HCT116 (cell line): ENCODE results near the gene HEPN1.

Source experiments
- EGR1 ChIP-seq: IDR thresholded peaks from 2 replicates; pipeline ENCODE4 v1.6.1; 2012; ENCODE audit warnings: low read depth
- EZH2 ChIP-seq: fragments of 200-600 bp; sonication (generic); IDR thresholded peaks from 2 replicates; pipeline ENCODE4 v1.6.1; 2017; ENCODE audit warnings: antibody characterized with exemption, mixed run types
- POLR2A ChIP-seq: IDR thresholded peaks from 2 replicates; pipeline ENCODE4 v1.7.0; 2011; ENCODE audit warnings: borderline replicate concordance; ENCODE audit not compliant: insufficient read depth, insufficient read length; ENCODE audit errors: extremely low read depth
- SIN3A ChIP-seq: IDR thresholded peaks from 2 replicates; pipeline ENCODE4 v1.6.1; 2012; ENCODE audit warnings: low read depth
- YY1 ChIP-seq: IDR thresholded peaks from 2 replicates; pipeline ENCODE4 v1.6.1; 2011; ENCODE audit warnings: low read length, low read depth, moderate library complexity, mild to moderate bottlenecking; ENCODE audit not compliant: insufficient replicate concordance; ENCODE audit errors: extremely low read depth
- TF ChIP-seq, protein P1 (sequence below), 3 experiments: fragments of 200-600 bp in 1 of 3; sonication (generic) in 1 of 3; IDR thresholded peaks in 2 of 3; conservative IDR thresholded peaks in 1 of 3; 2 replicates each; pipeline ENCODE4 v1.5.1; 2012 to 2017; ENCODE audit warnings: low read depth in 2 of 3, low read length in 2 of 3, antibody characterized with exemption in 1 of 3, borderline replicate concordance in 1 of 3, control low read depth in 1 of 3, mild to moderate bottlenecking in 1 of 3, mixed read lengths in 1 of 3, mixed run types in 1 of 3, moderate library complexity in 1 of 3; ENCODE audit not compliant: insufficient read depth in 1 of 3
- TF ChIP-seq, protein P2 (sequence below): IDR thresholded peaks from 2 replicates; pipeline ENCODE4 v1.6.1; 2012; ENCODE audit warnings: low read depth

DNA sequence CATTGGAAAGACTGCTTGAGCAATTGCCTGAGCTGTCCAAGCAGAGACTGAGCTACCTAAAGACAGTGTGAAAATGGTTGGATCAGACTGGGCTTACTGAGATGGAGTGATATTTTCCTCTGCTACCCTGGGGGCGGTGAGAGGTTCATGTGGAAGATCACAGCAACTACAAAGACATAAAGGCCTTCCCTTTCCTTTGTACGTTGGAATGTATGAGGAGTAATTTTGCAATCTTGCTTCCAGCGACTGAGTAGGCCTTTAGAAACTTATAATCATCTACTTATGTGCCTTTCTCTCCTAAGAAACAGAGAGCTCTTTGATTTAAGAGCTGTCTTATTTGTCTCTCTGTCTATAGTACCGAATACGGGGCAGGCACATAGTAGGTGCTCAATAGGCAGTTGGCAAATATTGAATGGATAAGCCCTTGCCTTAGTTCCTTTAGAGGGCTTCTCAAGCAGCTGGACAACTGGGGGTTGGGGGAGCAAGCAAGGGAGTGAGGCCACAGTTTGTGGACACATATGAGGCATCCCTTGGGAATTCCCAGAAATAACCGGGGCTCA lies 19.2 kb downstream of the HEPN1 start:
- TF ChIP-seq POLR2A (no peak), EZH2 (no peak), YY1 (no peak), SIN3A (no peak), EGR1 (no peak)
- TF ChIP-seq, protein P1, sequence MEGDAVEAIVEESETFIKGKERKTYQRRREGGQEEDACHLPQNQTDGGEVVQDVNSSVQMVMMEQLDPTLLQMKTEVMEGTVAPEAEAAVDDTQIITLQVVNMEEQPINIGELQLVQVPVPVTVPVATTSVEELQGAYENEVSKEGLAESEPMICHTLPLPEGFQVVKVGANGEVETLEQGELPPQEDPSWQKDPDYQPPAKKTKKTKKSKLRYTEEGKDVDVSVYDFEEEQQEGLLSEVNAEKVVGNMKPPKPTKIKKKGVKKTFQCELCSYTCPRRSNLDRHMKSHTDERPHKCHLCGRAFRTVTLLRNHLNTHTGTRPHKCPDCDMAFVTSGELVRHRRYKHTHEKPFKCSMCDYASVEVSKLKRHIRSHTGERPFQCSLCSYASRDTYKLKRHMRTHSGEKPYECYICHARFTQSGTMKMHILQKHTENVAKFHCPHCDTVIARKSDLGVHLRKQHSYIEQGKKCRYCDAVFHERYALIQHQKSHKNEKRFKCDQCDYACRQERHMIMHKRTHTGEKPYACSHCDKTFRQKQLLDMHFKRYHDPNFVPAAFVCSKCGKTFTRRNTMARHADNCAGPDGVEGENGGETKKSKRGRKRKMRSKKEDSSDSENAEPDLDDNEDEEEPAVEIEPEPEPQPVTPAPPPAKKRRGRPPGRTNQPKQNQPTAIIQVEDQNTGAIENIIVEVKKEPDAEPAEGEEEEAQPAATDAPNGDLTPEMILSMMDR (IDR thresholded peaks at IDR 0.05 in 2 of 3, conservative IDR thresholded peaks at IDR 0.05 in 1 of 3; ENCODE audit: borderline replicate concordance in 1 of 3, insufficient read depth in 1 of 3, low read depth in 2 of 3, low read length in 2 of 3): no peak
- TF ChIP-seq, protein P2, sequence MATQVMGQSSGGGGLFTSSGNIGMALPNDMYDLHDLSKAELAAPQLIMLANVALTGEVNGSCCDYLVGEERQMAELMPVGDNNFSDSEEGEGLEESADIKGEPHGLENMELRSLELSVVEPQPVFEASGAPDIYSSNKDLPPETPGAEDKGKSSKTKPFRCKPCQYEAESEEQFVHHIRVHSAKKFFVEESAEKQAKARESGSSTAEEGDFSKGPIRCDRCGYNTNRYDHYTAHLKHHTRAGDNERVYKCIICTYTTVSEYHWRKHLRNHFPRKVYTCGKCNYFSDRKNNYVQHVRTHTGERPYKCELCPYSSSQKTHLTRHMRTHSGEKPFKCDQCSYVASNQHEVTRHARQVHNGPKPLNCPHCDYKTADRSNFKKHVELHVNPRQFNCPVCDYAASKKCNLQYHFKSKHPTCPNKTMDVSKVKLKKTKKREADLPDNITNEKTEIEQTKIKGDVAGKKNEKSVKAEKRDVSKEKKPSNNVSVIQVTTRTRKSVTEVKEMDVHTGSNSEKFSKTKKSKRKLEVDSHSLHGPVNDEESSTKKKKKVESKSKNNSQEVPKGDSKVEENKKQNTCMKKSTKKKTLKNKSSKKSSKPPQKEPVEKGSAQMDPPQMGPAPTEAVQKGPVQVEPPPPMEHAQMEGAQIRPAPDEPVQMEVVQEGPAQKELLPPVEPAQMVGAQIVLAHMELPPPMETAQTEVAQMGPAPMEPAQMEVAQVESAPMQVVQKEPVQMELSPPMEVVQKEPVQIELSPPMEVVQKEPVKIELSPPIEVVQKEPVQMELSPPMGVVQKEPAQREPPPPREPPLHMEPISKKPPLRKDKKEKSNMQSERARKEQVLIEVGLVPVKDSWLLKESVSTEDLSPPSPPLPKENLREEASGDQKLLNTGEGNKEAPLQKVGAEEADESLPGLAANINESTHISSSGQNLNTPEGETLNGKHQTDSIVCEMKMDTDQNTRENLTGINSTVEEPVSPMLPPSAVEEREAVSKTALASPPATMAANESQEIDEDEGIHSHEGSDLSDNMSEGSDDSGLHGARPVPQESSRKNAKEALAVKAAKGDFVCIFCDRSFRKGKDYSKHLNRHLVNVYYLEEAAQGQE: no peak
